PC-9 (cell line): Measurements from ENCODE around the gene ATAD2B. TPM values are rescaled to one million over a fixed set of nuclear protein-coding genes. Genes with fewer than 3 reads are reported as not detected.

Experiments used
- BruUV-seq: library from RNA; stranded (reverse); fragments of 400-500 nt; replicated peaks from 2 replicates; lab custom pipeline; 2021; lab: Mats Ljungman, UMichigan
- CTCF ChIA-PET: fragments of 300-600 bp; sonication (Branson Sonifier 250); formaldehyde crosslinking; loops from one replicate; lab custom pipeline; 2022; ENCODE audit warnings: antibody characterized with exemption; lab: Charles Lee
- POLR2A ChIA-PET: fragments of 300-600 bp; sonication (Branson Sonifier 250); formaldehyde crosslinking; loops from one replicate; lab custom pipeline; 2022; ENCODE audit warnings: antibody characterized with exemption; ENCODE audit not compliant: unreplicated experiment; lab: Charles Lee
- DNase-seq, 2 experiments: peaks; one replicate each; pipeline versions ENCODE4 v3.0.0 to v3.0.0-alpha.2; 2015 to 2022; ENCODE audit warnings: mixed read lengths in 1 of 2
- H2AFZ ChIP-seq: fragments of 200-600 bp; sonication (generic); 2 replicates; pipeline ENCODE4 v1.8.1; 2017; ENCODE audit warnings: antibody characterized with exemption
- H3F3A ChIP-seq: fragments of 200-600 bp; sonication (generic); 2 replicates; pipeline ENCODE4 v1.8.1; 2017; ENCODE audit warnings: antibody characterized with exemption, mild to moderate bottlenecking, low read depth; ENCODE audit not compliant: insufficient read depth
- H3K27ac ChIP-seq: fragments of 200-600 bp; sonication (generic); 2 replicates; pipeline ENCODE4 v1.6.1; 2016; ENCODE audit warnings: mixed run types
- H3K27me3 ChIP-seq: fragments of 200-600 bp; sonication (generic); 2 replicates; pipeline ENCODE4 v1.6.1; 2016; ENCODE audit warnings: low read depth, mixed run types; ENCODE audit not compliant: insufficient read depth
- H3K36me3 ChIP-seq: fragments of 200-600 bp; sonication (generic); 2 replicates; pipeline ENCODE4 v1.6.1; 2016; ENCODE audit warnings: low read depth, mixed run types
- H3K4me1 ChIP-seq: fragments of 200-600 bp; sonication (generic); replicated peaks from 2 replicates; pipeline ENCODE4 v1.6.1; 2016; ENCODE audit warnings: mixed run types; ENCODE audit not compliant: insufficient read depth
- H3K4me2 ChIP-seq: fragments of 200-600 bp; sonication (generic); 2 replicates; pipeline ENCODE4 v1.6.1; 2017; ENCODE audit warnings: mixed run types
- H3K4me3 ChIP-seq: fragments of 200-600 bp; sonication (generic); 2 replicates; pipeline ENCODE4 v1.6.1; 2016; ENCODE audit warnings: mixed run types
- H3K79me2 ChIP-seq: fragments of 200-600 bp; sonication (generic); 2 replicates; pipeline ENCODE4 v1.6.1; 2017; ENCODE audit warnings: low read depth, mixed run types
- H3K9me2 ChIP-seq: fragments of 200-600 bp; sonication (generic); 2 replicates; pipeline ENCODE4 v1.8.1; 2017; ENCODE audit warnings: mild to moderate bottlenecking; ENCODE audit not compliant: insufficient read depth
- H3K9me3 ChIP-seq: fragments of 200-600 bp; sonication (generic); 2 replicates; pipeline ENCODE4 v1.8.1; 2016; ENCODE audit warnings: low read depth; ENCODE audit not compliant: insufficient read depth
- H4K20me1 ChIP-seq: fragments of 200-600 bp; sonication (generic); 2 replicates; pipeline ENCODE4 v1.8.1; 2017; ENCODE audit not compliant: insufficient read depth
- CTCF ChIP-seq: fragments of 200-600 bp; sonication (generic); conservative IDR thresholded peaks from 2 replicates; pipeline ENCODE4 v1.6.1; 2017; ENCODE audit warnings: mixed run types, antibody characterized with exemption, mild to moderate bottlenecking, moderate library complexity
- EZH2 ChIP-seq: fragments of 200-600 bp; sonication (generic); IDR thresholded peaks from 2 replicates; pipeline ENCODE4 v1.8.0; 2017; ENCODE audit warnings: antibody characterized with exemption, low read depth
- intact Hi-C: fragments of 100-400 bp; cut with micrococcal nuclease; formaldehyde crosslinking; loops from one replicate; pipeline ENCODE4 v1.10.0; 2022; ENCODE audit not compliant: unreplicated experiment
- total RNA-seq: library from RNA; stranded (reverse); gene quantifications from 2 replicates; pipeline ENCODE4 v1.2.3, GENCODE V29; 2021

ATAD2B gene
- total RNA-seq, 1 experiment from 2014 or later: 12.6 TPM

GRCh38 chr2:23912054-23912453 lies 14.9 kb downstream of the ATAD2B start:
- no peak overlapping the region for H3K4me2 ChIP-seq
- TF ChIP-seq EZH2 (no peak), CTCF (no peak)
- H3K27ac ChIP-seq: no peak overlapping the region
- CTCF ChIA-PET: no interaction called here
- no peak overlapping the region for H3K4me3 ChIP-seq
- no peaks in the 10 kb centered on the region for H3K9me2 ChIP-seq
- DNase-seq: no peak
- H4K20me1 ChIP-seq: no peaks in the 10 kb centered on the region
- no peaks in the 10 kb centered on the region for H3K36me3 ChIP-seq
- BruUV-seq: no TSS peak
- no peak overlapping the region for H2AFZ ChIP-seq
- H3K79me2 ChIP-seq: peaks cover 57% of the 10 kb centered on the region
- no peaks in the 10 kb centered on the region for H3K9me3 ChIP-seq
- peaks cover 14% of the 10 kb centered on the region for H3K4me1 ChIP-seq
- no peaks in the 10 kb centered on the region for H3F3A ChIP-seq
- intact Hi-C loops: no loop called here
- POLR2A ChIA-PET: no interaction called here
- H3K27me3 ChIP-seq: no peaks in the 10 kb centered on the region

GRCh38 chr2:23905155-23905554 lies 21.8 kb downstream of the ATAD2B start:
- H4K20me1 ChIP-seq: no peaks in the 10 kb centered on the region
- no TSS peak for BruUV-seq
- no peak overlapping the region for H3K27ac ChIP-seq
- TF ChIP-seq EZH2 (no peak), CTCF (no peak)
- POLR2A ChIA-PET: no interaction called here
- H3K4me1 ChIP-seq: peaks cover 52% of the 10 kb centered on the region
- H3K36me3 ChIP-seq: no peaks in the 10 kb centered on the region
- no peaks in the 10 kb centered on the region for H3K9me3 ChIP-seq
- H3K27me3 ChIP-seq: no peaks in the 10 kb centered on the region
- no peak overlapping the region for H3K4me3 ChIP-seq
- no peak overlapping the region for H3K4me2 ChIP-seq
- intact Hi-C loops: no loop called here
- H3F3A ChIP-seq: peaks cover 41% of the 10 kb centered on the region
- CTCF ChIA-PET: no interaction called here
- H2AFZ ChIP-seq: no peak overlapping the region
- no peaks in the 10 kb centered on the region for H3K9me2 ChIP-seq
- DNase-seq: no peak
- peaks cover 44% of the 10 kb centered on the region for H3K79me2 ChIP-seq

GRCh38 chr2:23904692-23905091 lies 22.2 kb downstream of the ATAD2B start:
- Histone ChIP-seq H3K9me3 (no peaks in the 10 kb centered on the region), H3K79me2 (peaks cover 48% of the 10 kb centered on the region), H3F3A (peaks cover 46% of the 10 kb centered on the region), H2AFZ (no peak overlapping the region), H3K4me1 (peaks cover 57% of the 10 kb centered on the region), H3K4me3 (no peak overlapping the region), H3K27me3 (no peaks in the 10 kb centered on the region), H3K4me2 (no peak overlapping the region), H3K9me2 (no peaks in the 10 kb centered on the region), H4K20me1 (no peaks in the 10 kb centered on the region), H3K36me3 (no peaks in the 10 kb centered on the region), H3K27ac (0 out of 2 replicates have a peak overlapping the region, but pooled peaks have one; percentile 93)
- no TSS peak for BruUV-seq
- CTCF ChIA-PET: interaction anchor here (0.6 to 0.7 kb wide), 2 partner anchors 48 to 610 kb away, joined by 3 to 13 read pairs; no protein-coding TSS in a partner anchor
- TF ChIP-seq EZH2: no peak
- TF ChIP-seq CTCF: no peak
- no peak for DNase-seq
- POLR2A ChIA-PET: no interaction called here
- intact Hi-C loops: loop anchor here (5.0 kb wide), 1 partner anchor 522 kb away; no protein-coding TSS in a partner anchor
